ENCODE results near the gene PADI2. TPM values are rescaled to one million over a fixed set of nuclear protein-coding genes. Genes with fewer than 3 reads are reported as not detected.

The PADI2 gene
- total and polyA plus RNA-seq, 2 donors (not counting 3 experiments of a cell fraction or from before 2014, with no cell fraction given) = not detected

- ChIA-PET CTCF (interaction anchor here (0.8 to 1.5 kb wide), 3 partner anchors 13 to 127 kb away, joined by 3 read pairs; no protein-coding TSS in a partner anchor), POLR2A (no interaction called here)
- H3K4me3 ChIP-seq (replicated peaks in 1 of 3; ENCODE audit: insufficient read depth in 1 of 3, low read depth in 1 of 3, low read length in 3 of 3) = no peak overlapping the region
- TF ChIP-seq JUN (IDR thresholded peaks at IDR 0.05; ENCODE audit: borderline replicate concordance, insufficient read depth, insufficient read length, low read depth) = no peak
- TF ChIP-seq, protein P1, sequence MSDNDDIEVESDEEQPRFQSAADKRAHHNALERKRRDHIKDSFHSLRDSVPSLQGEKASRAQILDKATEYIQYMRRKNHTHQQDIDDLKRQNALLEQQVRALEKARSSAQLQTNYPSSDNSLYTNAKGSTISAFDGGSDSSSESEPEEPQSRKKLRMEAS (IDR thresholded peaks at IDR 0.05; ENCODE audit: insufficient read depth, insufficient read length) = no peak
- H3K9me1 ChIP-seq (replicated peaks; ENCODE audit: control insufficient read depth, extremely low read depth, insufficient read depth, low read length) = no peaks in the 10 kb centered on the region
- FAIRE-seq = no peak
- dilution Hi-C loops (cut with MboI; ENCODE audit: extremely low pct_ligation_motif_present, low sequenced_read_pairs) (no loop called here), intact Hi-C loops (cut with micrococcal nuclease) (no loop called here)
- no peaks in the 10 kb centered on the region for H3K4me1 ChIP-seq (ENCODE audit: control insufficient read depth, extremely low read depth, insufficient read depth, low read length)
- BruUV-seq (replicated peaks) = no TSS peak
- H4K20me1 ChIP-seq (replicated peaks; ENCODE audit: control insufficient read depth, extremely low read depth, insufficient read depth, low read length) = no peaks in the 10 kb centered on the region
- DNase-seq (ENCODE audit: low read depth, low spot score) = no peak
- H3K27ac ChIP-seq (ENCODE audit: insufficient read depth, low read depth, low read length) = no peak overlapping the region
- H3K9me3 ChIP-seq (replicated peaks; ENCODE audit: control insufficient read depth, insufficient read depth, low read length) = no peaks in the 10 kb centered on the region
- no peak overlapping the region for H3K4me2 ChIP-seq (ENCODE audit: insufficient read depth, low read length)
- no peak overlapping the region for H3K9ac ChIP-seq (replicated peaks; ENCODE audit: extremely low read depth, insufficient read depth, low read length)
- H3K79me2 ChIP-seq (ENCODE audit: control insufficient read depth, insufficient read depth, low read length) = no peaks in the 10 kb centered on the region
- no peak overlapping the region for H2AFZ ChIP-seq (ENCODE audit: low read depth, low read length)
- H3K36me3 ChIP-seq (ENCODE audit: control insufficient read depth in 2 of 2, extremely low read depth in 1 of 2, insufficient read depth in 2 of 2, low read length in 2 of 2) = no peaks in the 10 kb centered on the region
- peaks cover 4 to 9% of the 10 kb centered on the region in 2 experiments for H3K27me3 ChIP-seq (ENCODE audit: control insufficient read depth in 2 of 2, insufficient read depth in 2 of 2, low read length in 2 of 2)
Observed at GRCh38 chr1:17112496-17113236, 6.6 kb downstream of the PADI2 start.

DNA sequence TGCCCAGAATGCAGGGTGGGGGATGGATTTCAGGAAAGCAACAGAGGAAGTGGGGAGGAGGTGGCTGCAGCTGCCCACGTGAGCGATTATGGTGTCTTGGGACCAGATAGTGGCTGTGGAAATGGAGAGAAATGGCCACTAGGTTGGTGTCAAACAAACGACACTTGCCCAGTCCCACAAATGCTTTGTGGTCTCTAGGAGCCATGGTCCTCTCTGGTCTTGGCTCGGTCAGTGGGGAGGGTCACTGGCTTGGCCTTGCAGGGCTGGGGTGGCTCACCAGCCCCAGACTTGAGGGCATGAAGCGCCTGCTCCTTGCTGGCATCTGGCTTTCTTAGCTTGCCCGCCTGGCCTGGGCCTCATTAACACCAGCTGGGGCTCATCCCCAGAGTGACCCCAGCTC lies 7.2 kb downstream of the PADI2 start:
- Histone ChIP-seq H4K20me1 (replicated peaks; ENCODE audit: control insufficient read depth, extremely low read depth, insufficient read depth, low read length) (no peaks in the 10 kb centered on the region), H3K9me1 (replicated peaks; ENCODE audit: control insufficient read depth, extremely low read depth, insufficient read depth, low read length) (no peaks in the 10 kb centered on the region), H3K4me2 (ENCODE audit: insufficient read depth, low read length) (no peak overlapping the region), H2AFZ (ENCODE audit: low read depth, low read length) (no peak overlapping the region), H3K27me3 (ENCODE audit: control insufficient read depth in 2 of 2, insufficient read depth in 2 of 2, low read length in 2 of 2) (peaks cover 0 to 4% of the 10 kb centered on the region in 2 experiments), H3K9ac (replicated peaks; ENCODE audit: extremely low read depth, insufficient read depth, low read length) (no peak overlapping the region), H3K9me3 (replicated peaks; ENCODE audit: control insufficient read depth, insufficient read depth, low read length) (no peaks in the 10 kb centered on the region), H3K4me3 (replicated peaks in 1 of 3; ENCODE audit: insufficient read depth in 1 of 3, low read depth in 1 of 3, low read length in 3 of 3) (no peak overlapping the region), H3K4me1 (ENCODE audit: control insufficient read depth, extremely low read depth, insufficient read depth, low read length) (no peaks in the 10 kb centered on the region), H3K36me3 (ENCODE audit: control insufficient read depth in 2 of 2, extremely low read depth in 1 of 2, insufficient read depth in 2 of 2, low read length in 2 of 2) (no peaks in the 10 kb centered on the region), H3K27ac (ENCODE audit: insufficient read depth, low read depth, low read length) (no peak overlapping the region), H3K79me2 (ENCODE audit: control insufficient read depth, insufficient read depth, low read length) (no peaks in the 10 kb centered on the region)
- TF ChIP-seq POLR2A (IDR thresholded peaks at IDR 0.05; ENCODE audit: low read depth, low read length) = no peak
- TF ChIP-seq FOS (IDR thresholded peaks at IDR 0.05; ENCODE audit: borderline replicate concordance, insufficient read depth, low read length) = no peak
- no peak for TF ChIP-seq JUN (IDR thresholded peaks at IDR 0.05; ENCODE audit: borderline replicate concordance, insufficient read depth, insufficient read length, low read depth)
- TF ChIP-seq EZH2 (IDR thresholded peaks at IDR 0.05; ENCODE audit: borderline replicate concordance, low read depth, low read length, severe bottlenecking) = no peak
- no peak for TF ChIP-seq POLR2AphosphoS5 (IDR thresholded peaks at IDR 0.05; ENCODE audit: insufficient read depth, low read depth, low read length)
- DNase-seq (ENCODE audit: low read depth, low spot score) = no peak
- no peak for FAIRE-seq
- ChIA-PET POLR2A (no interaction called here), CTCF (interaction anchor here (0.8 to 1.5 kb wide), 3 partner anchors 14 to 128 kb away, joined by 3 read pairs; no protein-coding TSS in a partner anchor)
- dilution Hi-C loops (cut with MboI; ENCODE audit: extremely low pct_ligation_motif_present, low sequenced_read_pairs) (no loop called here), intact Hi-C loops (cut with micrococcal nuclease) (no loop called here)
- BruUV-seq (replicated peaks) = no TSS peak
